ENCODE measurements around the gene CHID1.

Gene CHID1

DNA sequence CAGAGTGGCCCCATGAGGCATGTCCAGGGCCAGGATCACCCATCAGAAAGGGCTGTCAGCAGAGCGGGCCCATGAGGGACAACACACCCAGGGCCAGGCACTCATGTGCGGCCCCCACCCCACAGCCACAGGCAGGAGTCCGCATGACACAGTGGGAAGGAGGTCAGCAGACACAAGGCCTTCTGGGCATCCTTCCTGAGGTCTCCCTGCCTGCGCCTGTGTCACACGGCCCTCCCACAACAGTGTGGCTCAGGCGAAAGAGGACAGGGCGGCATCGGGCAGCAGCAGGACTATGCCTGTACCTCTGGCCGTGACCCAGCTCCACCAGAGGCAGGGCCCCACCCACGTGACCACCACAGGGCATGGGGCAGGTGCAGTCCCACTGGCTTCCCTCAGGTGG is 27.1 kb downstream of the CHID1 start:
- no peak for DNase-seq

DNA sequence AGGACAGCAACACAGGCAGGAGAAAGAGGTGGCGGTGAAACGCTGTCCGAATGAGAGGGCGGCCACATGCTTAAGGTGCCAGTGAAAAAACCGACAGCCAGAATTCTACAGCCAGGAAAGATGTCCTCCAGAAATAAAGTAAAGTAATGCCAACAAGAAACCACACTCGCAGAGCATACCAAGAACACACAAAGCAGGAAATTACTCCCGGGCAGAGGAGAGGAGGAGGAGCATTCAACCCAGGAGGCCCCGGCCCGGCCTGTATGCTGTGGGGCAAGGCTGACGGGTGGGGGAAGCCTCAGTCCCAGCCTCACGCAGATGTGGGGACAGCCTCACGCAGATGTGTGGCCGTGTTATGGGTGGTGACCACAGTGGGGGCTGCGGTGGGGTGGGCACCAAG is 28.0 kb downstream of the CHID1 start:
- no peak for DNase-seq

DNA sequence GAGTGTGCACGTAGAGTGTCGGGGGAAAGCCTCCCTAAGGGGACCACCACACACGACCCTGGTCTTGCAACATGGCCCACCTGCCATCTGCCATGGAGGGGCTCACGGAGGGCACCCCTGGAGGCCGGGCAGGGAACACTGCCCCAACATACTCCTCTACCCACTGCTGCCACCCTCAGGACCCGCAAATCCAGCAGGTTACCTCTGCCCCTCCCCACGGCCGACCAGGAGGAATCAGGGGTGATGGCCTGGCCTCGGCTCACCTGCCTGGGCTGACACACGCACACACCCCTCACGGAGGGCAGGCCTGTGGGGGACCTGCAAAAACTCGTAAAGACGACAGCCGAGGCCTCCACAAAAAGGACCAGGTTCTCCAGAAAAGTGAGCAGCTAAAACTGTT is 30.2 kb downstream of the CHID1 start:
- DNase-seq, result no peak

DNA sequence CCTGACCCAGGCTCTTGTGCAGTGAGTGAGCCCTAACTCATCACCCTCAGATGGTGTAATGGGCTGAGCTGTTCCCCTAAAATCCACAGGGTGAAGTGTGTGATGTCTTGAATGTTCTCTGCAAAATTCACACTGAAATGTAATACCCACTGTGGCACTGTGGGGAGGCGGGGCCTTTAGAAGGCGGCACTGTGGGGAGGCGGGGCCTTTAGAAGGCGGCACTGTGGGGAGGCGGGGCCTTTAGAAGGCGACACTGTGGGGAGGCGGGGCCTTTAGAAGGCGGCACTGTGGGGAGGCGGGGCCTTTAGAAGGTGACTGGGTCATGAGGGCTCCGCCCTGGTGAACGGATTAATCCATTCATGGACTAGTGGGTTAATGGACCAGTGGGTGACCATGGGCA is 33.0 kb downstream of the CHID1 start:
- DNase-seq, result no peak

DNA sequence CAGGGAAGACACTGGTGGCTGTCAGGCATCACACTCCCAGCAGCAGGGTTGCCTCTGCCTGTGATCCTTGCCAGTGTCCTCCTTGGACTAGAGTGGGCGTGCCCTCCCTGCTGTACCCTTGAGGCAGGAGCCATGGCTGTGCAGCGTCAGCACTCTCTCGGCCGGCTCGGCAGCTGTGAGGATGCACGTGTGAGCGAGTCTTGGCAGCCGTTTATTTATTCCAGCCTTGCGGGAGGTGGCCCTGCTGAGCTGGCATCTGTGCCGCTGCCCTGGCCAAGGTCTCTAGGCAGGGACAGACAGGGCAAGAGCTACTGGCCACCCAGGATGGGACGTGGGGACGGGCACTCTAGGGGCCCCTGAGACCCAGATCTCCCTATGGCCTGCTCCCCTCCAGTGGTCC is 34.1 kb downstream of the CHID1 start:
- DNase-seq, result no peak

DNA sequence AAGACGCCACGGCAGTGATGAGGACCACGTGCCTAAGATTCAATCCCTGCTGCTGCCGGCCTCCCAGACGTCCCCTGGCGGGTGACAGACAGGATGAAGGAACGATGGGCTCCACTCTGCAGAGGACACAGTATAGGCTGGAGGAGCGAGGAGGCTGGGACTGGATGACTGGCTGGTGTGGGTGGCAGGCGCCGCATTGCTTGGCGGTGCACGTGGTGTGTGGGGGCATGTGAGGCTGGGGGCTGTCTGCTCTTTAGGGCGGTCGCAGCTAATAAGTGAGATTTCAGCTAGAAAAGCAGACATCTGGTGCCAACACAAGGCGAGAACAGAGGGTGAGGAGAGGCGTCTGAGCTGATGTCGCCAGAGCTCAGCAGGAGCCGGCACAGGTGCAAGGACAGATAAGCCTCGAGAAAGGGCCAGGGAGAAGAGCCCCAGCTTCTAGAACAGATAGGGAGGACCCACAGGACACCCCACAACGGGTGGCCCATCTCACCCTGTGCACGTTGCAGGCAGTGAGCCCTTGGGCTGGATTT is 34.8 kb downstream of the CHID1 start:
- DNase-seq, result no peak

DNA sequence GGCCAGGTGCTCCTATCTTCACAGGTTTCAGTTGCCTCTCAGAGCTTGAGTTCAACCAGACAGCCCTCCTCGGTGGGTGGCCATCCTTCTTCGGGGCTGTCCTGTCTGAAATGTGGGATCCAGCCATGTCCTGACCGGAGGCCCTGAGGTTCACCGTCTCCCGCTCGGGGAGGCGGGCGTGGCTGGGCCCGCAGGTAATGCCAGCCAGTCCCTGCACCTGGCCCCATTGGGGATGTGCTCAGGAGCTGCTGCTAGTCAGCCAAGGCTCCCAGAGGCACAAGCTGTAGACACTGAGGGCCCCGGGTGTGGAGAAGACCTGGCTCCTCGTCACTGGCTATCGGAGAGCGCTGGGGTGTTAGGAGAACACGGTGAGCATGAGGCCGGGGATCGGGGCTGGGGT is 35.4 kb downstream of the CHID1 start:
- no peak for DNase-seq

DNA sequence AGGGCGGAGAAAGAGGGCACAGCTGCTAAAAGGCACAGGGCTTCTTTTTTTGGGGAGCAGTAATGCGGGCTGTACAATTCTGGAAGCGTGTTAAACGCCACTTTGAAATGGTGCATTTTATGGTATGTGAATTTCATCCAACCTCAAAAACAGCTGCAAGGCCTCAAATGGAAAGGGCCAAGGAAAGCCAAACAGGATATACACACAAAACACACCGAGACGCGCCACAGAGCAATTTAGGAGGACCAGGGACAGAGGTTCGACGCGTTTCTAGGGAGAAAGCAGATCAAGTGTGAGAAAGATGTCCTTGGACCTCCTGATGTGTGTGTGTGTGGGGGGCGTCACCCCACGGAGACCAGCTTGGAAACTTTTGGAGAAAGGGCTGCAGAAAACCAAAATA is 36.9 kb downstream of the CHID1 start:
- DNase-seq, result no peak

DNA sequence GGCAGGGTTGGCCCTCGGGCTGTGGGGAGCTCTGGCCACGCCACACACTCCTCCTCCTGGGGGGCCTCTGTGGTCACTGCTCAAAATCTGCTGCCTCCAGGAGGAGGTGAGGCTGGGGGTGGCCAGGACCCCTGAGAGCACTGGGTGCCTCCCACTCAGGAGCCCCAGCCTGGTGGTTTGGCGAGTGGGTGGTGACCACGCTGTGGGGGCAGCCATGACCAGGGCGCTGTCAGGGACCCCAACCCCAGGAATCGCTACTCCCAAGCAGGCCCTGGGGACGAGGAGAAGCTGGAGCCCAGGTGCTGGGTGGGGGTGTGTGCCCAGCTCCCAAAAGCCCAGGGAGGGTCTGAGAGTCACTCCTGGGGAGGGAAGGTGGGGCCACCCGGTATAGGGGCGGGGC is 37.8 kb downstream of the CHID1 start:
- DNase-seq, result no peak

DNA sequence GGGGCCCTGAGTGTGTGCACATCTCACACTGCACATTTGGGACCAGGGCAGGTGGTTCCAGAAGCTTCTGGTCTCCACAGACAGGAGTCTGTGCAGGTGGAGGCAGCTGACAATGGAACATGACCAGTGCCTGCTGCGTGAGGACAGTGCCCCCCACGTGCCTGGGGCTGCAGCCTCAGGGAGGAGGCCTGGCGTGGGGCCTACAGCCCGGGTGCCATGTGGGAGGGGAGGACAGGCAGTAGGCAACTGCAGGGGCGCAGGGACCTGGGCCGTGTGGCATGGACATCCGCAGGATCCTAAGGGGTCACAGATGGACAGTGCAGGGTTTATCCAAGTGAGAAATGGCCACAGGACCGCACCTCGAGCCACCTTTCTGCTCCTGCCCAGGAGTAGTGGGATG is 39.1 kb downstream of the CHID1 start:
- DNase-seq, result no peak

DNA sequence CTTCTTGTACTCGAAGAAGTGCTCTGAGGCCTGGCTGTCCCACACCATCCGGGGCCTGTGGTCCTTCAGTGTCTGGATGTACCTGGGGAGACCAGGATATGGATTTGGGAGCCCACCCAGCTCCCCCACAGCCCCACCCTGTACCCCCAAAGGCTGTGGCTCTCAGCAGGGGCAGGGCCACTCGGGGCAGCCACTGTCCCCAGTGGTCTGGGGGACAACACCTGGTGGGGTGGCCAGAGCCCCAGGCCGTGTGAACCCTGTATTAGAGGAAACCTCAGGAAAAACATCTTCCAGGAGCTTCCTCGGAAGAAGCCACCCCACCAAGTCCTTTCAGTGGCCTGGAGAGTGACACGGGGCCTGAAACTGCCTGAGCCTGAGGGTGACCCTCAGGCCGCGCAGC is 40.2 kb downstream of the CHID1 start:
- no peak for DNase-seq

DNA sequence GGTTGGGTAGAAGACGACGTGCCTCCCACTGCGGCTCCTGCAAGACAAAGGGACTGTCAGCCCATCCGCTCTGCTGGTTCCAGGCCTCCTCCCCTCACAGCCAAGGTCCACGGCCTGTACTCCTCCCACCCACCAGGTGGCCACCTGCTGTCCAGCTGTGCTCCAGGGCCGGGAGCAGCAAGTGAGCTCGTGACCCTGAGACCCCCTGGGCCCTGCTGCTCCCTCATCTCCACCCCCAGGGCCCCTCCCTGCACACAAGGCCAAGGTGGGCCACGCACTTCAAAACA is 40.5 kb downstream of the CHID1 start:
- no peak for DNase-seq

DNA sequence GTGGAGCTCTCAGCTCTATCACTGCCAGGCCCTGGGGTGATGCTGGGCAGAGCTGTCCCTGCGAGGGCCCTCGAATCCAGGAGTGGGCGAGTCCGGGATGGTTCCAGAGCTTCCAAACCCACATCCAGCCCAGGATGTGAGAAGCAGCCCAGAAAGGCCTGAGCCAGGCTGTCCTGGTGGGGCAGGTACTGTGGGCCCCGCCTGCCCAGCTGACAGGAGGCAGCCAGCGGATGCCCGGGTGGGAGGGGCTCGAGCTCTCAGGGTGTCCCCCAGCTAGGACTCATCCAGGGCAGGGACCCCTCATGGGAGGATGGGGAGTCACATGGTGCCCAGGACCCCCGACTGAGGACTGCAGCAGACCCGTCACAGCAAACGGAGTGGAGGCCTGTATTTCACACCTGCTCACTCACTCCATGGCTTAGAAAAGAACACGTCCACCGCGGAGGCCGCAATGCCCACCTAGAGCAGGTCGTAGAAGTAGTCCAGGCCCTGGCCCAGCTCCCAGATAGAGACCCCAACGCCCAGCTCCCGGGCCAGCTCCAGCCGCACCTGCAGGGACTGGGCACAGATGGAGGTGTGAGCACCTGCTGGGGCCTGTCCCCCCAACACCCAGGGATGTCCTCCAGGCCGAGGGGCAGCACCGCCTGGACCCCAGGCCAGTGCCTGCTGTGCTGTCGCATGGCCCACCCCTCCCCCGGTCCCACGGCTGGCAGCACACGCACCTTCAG is 41.0 kb downstream of the CHID1 start:
- DNase-seq, result no peak

DNA sequence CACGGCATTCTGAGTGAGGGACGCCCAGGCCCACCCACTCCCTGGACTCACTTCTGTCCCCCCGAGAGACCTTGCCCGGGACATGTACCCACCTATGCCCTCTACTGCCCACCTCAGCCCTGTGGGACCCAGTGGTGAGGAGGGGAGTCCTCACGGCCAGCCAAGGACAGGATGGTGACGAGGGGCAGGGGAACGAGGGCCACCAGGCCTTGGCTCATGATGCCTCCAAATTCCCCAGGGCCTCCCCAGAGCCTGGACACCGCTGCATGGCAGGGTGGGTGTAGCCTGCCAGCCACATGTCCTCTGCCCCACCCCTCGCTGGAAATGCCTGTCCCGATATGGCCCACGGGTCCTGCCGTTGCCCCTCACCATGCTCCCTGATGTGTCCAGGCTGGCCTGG is 41.8 kb downstream of the CHID1 start:
- no peak for DNase-seq

DNA sequence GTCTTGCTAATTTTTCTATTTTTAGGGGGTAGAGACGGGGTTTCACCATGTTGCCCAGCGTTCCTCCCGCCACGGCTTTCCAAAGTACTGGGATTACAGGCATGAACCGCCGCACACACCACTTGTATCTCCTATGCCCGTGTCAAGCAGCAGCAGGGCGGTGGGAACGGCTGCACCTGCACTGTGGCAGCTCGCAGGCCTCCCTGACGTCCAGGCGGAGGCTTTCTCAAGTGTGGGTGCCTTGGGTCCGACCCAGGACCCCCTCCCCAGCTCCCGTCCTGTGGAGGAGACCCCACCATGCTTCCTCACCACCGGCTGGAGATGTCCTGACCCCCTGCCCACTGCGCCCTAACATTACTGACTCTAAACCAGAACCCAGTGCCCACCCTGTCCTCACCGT is 42.2 kb downstream of the CHID1 start:
- DNase-seq, result no peak

DNA sequence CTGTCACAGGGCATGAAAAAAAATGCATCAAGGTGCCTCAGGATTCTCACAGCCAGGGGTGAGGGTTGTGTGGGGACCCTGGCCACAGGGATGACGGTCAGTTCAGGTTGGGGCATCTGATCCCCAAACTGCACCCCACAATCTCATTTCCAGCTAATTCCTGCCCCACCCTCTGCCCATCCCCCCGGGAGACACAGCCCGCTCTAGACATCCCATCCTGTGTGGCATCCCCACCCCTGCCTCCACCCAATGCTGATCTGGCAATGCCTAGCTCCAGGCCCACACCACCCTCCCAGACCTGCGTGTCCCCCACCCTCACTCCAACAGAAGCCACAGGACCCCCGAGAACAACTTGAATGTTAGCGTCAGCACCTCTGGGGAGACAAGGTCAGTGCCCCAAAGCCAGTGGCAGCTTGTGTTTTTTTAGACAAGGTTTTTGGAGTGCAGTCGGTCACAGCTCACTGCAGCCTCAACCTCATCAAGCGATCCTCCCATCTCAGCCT is 42.7 kb downstream of the CHID1 start:
- DNase-seq, result no peak

DNA sequence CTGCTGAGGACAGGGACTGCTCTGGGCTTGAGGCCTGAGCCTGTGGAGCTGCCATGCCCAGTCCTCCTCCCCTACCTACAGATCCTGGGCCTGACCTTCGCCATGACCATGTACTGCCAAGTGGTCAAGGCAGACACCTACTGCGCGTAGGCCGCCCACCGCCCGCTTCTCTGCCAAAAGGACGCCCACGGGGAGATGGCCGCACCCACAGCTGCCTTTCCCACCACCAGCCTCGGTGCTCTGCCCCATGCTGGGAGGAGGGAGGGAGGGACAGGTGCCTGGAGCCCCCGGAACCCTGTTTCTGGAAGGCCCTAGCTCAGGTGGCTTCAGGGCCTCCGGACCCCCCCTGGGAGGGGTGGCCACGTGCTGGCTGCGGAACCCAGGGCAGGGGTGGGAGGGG is 44.1 kb downstream of the CHID1 start:
- DNase-seq, result no peak

DNA sequence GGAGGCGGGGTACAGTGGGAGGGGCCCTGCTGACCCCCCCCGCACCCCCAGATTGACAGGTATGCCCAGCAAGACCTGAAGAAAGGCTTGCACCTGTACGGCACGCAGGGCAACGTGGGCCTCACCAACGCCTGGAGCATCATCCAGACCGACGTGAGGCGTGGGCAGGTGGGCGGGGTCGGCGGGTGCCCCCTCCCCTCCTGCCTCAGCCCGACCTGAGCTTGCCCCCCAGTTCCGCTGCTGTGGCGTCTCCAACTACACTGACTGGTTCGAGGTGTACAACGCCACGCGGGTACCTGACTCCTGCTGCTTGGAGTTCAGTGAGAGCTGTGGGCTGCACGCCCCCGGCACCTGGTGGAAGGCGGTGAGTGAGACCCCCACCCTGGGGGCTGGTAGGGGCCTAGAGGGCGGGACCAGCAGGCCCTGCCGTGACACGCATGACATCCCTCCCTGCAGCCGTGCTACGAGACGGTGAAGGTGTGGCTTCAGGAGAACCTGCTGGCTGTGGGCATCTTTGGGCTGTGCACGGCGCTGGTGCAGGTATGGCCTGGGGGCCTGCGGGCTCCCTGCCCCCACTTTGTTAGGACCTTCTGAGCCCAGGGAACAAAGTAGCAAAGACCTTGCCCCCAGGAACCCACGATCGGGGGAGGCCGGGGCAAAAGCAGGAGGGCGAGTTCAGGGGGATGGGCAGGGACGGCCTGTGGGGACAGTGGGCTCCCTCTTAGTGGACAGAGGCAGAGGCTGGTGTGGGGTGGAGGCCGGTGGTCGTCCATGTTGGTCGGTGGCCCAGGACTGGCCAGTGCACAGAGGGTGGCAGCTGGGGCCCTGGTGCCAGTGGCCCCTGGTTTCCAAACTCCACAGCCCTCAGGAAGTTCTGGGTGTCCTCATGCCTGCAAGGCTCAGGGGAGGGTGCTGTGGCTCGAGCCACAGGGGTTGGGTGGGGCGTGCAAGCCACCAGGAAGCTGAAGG is 44.9 kb downstream of the CHID1 start:
- DNase-seq, result no peak

DNA sequence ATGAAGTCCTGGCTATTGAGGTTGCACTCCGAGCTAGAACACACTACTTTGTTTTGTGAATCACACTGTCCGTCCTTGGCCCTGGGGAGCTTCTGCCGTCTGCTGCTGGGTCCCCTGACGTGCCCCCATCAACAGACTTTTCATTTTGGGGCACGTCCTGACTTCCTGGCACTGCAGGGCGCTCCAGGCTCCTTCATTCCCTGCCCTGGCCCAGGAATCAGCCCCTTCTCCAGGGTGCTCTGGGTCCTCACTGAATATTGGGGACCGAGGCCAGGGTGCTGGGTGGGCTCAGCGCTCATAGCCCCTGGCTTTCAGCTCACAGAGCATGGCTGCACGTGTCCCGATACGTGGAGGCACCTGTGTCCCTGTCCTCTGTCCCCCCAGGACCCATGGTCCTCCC is 45.7 kb downstream of the CHID1 start:
- no peak for DNase-seq

DNA sequence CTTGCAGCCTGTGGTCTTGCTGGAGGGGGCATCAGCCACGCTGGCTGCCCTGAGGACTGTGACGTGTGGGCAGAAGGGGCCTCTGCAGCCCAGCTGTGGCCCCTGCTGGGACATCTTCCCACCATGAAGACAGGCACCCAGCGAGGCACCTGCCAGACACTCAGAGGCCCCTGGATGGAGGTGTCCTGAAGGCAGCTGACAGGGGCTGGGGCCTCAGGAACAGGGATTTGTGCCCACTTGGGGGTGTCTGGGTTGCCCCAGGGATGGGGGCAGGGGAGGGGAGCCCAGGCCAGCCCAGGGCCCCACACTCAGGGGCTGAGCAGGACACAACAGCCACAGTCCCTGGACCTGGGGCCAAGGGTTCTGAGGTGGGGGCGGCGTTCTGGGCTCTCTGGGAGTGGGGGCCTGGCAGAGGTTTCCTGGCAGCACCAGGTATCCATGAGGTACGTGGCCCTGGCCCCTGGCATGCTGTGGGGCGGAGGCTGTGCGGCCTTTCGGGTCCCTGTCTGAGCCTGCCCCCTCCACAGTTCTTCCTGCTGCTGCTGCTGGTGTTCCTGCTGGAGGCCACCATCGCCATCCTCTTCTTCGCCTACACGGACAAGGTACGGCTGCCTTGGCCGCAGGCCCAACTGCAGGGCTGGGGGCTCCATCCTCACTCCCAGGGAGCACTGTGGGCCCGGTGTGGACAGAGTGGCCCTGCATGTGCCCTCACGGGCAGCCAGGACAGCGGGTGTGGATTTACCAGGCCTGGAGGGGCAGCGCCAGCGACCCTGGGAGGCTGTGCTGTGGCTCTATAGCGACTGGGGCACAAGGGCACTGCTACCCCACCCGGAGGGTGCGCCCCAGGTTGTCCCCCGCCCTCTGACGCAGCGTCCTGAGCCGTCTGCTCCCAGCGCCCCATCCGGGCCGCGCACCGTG is 46.4 kb downstream of the CHID1 start:
- no peak for DNase-seq

DNA sequence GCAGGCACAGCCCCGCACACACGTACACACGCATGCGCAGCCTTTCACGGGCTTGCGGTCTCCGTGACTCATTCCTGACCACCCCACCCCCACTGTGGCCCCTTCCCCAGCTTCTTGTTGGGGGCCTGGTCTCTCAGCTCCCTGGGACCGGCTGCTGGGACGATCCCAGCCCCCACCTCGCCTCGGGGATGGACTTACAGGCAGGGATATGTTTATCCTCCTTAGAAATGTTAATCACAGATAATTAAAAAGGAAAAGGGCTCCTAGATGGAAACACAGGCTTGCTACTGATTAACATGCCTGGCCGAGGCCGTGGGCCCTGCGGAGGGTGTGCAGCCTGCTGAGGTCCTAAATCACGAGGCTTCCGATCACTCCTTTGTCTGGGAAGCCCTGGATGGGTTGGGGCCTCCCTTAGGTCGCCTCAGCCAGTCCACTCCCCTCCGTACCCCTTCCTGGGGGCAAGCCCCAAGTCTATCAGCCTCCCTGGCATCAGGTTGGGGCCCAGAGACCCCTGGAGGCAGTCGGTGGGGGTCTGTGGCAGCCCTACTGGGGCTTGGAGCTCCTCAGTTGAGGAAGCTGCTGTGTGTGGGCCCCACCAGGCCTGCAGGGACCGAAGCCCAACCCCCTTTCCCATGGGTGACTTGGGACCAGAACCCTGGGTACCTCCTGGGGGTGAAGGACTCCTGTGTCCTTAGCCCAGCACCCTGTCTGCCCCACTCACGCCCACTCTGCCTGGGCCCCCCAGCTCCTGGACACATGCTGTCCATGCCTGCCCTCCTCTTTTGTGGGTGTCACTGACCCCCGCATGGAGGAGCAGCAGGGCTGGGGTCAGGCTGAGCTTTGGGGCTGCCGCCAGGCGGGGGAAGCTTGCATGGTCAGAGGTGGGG is 47.3 kb downstream of the CHID1 start:
- DNase-seq, result no peak

DNA sequence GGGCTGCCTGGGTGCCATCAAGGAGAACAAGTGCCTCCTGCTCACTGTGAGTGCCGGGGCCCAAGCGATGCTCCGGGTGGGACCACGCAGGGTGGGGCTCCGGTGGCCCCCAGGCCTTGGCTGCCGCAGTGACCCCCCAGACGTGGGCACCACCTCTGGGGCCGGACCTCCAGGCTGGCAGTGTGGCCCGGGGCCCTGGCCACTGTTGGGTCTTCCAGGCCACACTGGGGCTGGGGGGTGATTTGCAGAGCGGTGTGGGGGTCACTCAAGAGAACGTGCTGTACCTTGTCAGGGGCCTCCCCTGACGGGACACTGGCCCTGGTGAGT is 48.0 kb downstream of the CHID1 start:
- no peak for DNase-seq

All from amniotic stem cell (primary cell).